ENCODE data around the gene RPL36.

RPL36 gene

GRCh38 chr19:5705552-5705951 is 15.5 kb downstream of the RPL36 start:
- DNase-seq (ENCODE audit: extremely low spot score): no peak
- TF ChIP-seq NFRKB (IDR thresholded peaks at IDR 0.05): no peak
- no peak for TF ChIP-seq ZNF384 (IDR thresholded peaks at IDR 0.05)
- no peak for TF ChIP-seq LEF1 (IDR thresholded peaks at IDR 0.05; ENCODE audit: borderline replicate concordance)
- no peak for TF ChIP-seq SUZ12 (IDR thresholded peaks at IDR 0.05)
- TF ChIP-seq SP1 (IDR thresholded peaks at IDR 0.05): no peak
- no peak for TF ChIP-seq FOXM1 (IDR thresholded peaks at IDR 0.05; ENCODE audit: borderline replicate concordance)
- TF ChIP-seq FOXA1 (IDR thresholded peaks at IDR 0.05): no peak
- TF ChIP-seq, protein P1, sequence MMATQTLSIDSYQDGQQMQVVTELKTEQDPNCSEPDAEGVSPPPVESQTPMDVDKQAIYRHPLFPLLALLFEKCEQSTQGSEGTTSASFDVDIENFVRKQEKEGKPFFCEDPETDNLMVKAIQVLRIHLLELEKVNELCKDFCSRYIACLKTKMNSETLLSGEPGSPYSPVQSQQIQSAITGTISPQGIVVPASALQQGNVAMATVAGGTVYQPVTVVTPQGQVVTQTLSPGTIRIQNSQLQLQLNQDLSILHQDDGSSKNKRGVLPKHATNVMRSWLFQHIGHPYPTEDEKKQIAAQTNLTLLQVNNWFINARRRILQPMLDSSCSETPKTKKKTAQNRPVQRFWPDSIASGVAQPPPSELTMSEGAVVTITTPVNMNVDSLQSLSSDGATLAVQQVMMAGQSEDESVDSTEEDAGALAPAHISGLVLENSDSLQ (IDR thresholded peaks at IDR 0.05): no peak
- ChIA-PET CTCF (no interaction called here), POLR2A (interaction anchor here (1.0 to 3.6 kb wide), 3 partner anchors 9 to 15 kb away, joined by 3 to 12 read pairs (median 3); partner anchors contain the start of genes CATSPERD and LONP1)

- ChIA-PET CTCF (interaction anchor here (1.0 kb wide), 1 partner anchor 18 kb away, joined by 4 read pairs; no protein-coding TSS in a partner anchor), POLR2A (interaction anchor here (1.0 to 3.6 kb wide), 3 partner anchors 8 to 12 kb away, joined by 3 to 12 read pairs (median 6); no protein-coding TSS in a partner anchor)
- TF ChIP-seq CTBP1 (IDR thresholded peaks at IDR 0.05; ENCODE audit: borderline replicate concordance) (no peak), LEF1 (IDR thresholded peaks at IDR 0.05; ENCODE audit: borderline replicate concordance) (no peak), FOXA1 (IDR thresholded peaks at IDR 0.05) (no peak), ELF4 (IDR thresholded peaks at IDR 0.05) (no peak), SUZ12 (IDR thresholded peaks at IDR 0.05) (no peak), L3MBTL2 (conservative IDR thresholded peaks at IDR 0.05) (no peak), ZNF384 (IDR thresholded peaks at IDR 0.05) (no peak), NFRKB (IDR thresholded peaks at IDR 0.05) (no peak)
- TF ChIP-seq, protein P1 (IDR thresholded peaks at IDR 0.05): no peak
- DNase-seq (ENCODE audit: extremely low spot score): no peak
Measured at GRCh38 chr19:5706876-5707573, 16.9 kb downstream of the RPL36 start.

GRCh38 chr19:5707576-5708575 is 17.8 kb downstream of the RPL36 start:
- ChIA-PET POLR2A (interaction anchor here (1.4 to 3.6 kb wide), 2 partner anchors 9 to 11 kb away, joined by 6 to 12 read pairs; no protein-coding TSS in a partner anchor), CTCF (interaction anchor here (1.0 kb wide), 1 partner anchor 19 kb away, joined by 4 read pairs; no protein-coding TSS in a partner anchor)
- no peak for DNase-seq (ENCODE audit: extremely low spot score)
- TF ChIP-seq ARNT (IDR thresholded peaks at IDR 0.05) (no peak), HDGF (IDR thresholded peaks at IDR 0.05; ENCODE audit: borderline replicate concordance) (no peak), SP1 (IDR thresholded peaks at IDR 0.05) (no peak), BHLHE40 (IDR thresholded peaks at IDR 0.05; ENCODE audit: borderline replicate concordance) (no peak)

- no peak for TF ChIP-seq LEF1 (IDR thresholded peaks at IDR 0.05; ENCODE audit: borderline replicate concordance)
- no peak for TF ChIP-seq ZNF384 (IDR thresholded peaks at IDR 0.05)
- TF ChIP-seq TARDBP (IDR thresholded peaks at IDR 0.05): no peak
- no peak for TF ChIP-seq CTBP1 (IDR thresholded peaks at IDR 0.05; ENCODE audit: borderline replicate concordance)
- no peak for TF ChIP-seq SUZ12 (IDR thresholded peaks at IDR 0.05)
- TF ChIP-seq HDGF (IDR thresholded peaks at IDR 0.05; ENCODE audit: borderline replicate concordance): no peak
- no peak for TF ChIP-seq ARNT (IDR thresholded peaks at IDR 0.05)
- TF ChIP-seq FOXM1 (IDR thresholded peaks at IDR 0.05; ENCODE audit: borderline replicate concordance): no peak
- TF ChIP-seq FOXK2 (IDR thresholded peaks at IDR 0.05): no peak
- no peak for TF ChIP-seq SP1 (IDR thresholded peaks at IDR 0.05)
- TF ChIP-seq FOXA1 (IDR thresholded peaks at IDR 0.05): no peak
- no peak for TF ChIP-seq ELF4 (IDR thresholded peaks at IDR 0.05)
- TF ChIP-seq, protein P1 (IDR thresholded peaks at IDR 0.05): no peak
- TF ChIP-seq NFRKB (IDR thresholded peaks at IDR 0.05): no peak
- TF ChIP-seq L3MBTL2 (conservative IDR thresholded peaks at IDR 0.05): no peak
- no peak for TF ChIP-seq BHLHE40 (IDR thresholded peaks at IDR 0.05; ENCODE audit: borderline replicate concordance)
- ChIA-PET CTCF (no interaction called here), POLR2A (no interaction called here)
- no peak for DNase-seq (ENCODE audit: extremely low spot score)
Measured at GRCh38 chr19:5711025-5711424, 20.9 kb downstream of the RPL36 start.

DNA sequence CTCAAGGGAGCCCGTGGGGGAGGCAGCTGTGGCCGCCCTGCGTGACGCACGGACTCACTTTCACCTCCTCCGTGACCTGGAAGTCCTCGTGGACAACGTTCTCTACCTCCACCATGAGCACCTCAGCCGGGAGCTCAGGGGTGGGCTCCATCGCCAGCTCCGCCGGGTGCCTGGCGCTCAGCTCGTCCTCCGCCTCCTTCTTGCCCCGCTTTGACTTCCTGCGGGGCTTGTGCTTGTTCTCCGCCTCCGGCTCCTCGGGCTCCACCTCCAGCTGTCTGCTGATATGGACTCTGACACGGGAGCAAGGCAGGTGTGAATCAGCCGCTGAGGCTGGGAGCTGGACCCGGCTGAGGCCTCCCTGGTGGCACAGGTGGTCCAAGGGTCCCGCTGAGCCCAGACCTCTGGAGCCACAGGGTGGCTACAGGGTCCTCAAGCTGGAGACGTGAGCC is 21.6 kb downstream of the RPL36 start:
- CTCF ChIA-PET: no interaction called here
- TF ChIP-seq FOXA1 (IDR thresholded peaks at IDR 0.05): no peak
- no peak for TF ChIP-seq ARNT (IDR thresholded peaks at IDR 0.05)
- TF ChIP-seq TARDBP (IDR thresholded peaks at IDR 0.05): no peak
- no peak for TF ChIP-seq FOXK2 (IDR thresholded peaks at IDR 0.05)
- TF ChIP-seq BHLHE40 (IDR thresholded peaks at IDR 0.05; ENCODE audit: borderline replicate concordance): no peak
- POLR2A ChIA-PET: interaction anchor here (1.1 kb wide), 1 partner anchor 22 kb away, joined by 3 read pairs; no protein-coding TSS in a partner anchor
- DNase-seq (ENCODE audit: extremely low spot score): no peak

GRCh38 chr19:5713228-5713627 is 23.1 kb downstream of the RPL36 start:
- TF ChIP-seq ZNF384 (IDR thresholded peaks at IDR 0.05) (no peak), FOXK2 (IDR thresholded peaks at IDR 0.05) (no peak), NFRKB (IDR thresholded peaks at IDR 0.05) (no peak), TARDBP (IDR thresholded peaks at IDR 0.05) (no peak), BHLHE40 (IDR thresholded peaks at IDR 0.05; ENCODE audit: borderline replicate concordance) (no peak), LEF1 (IDR thresholded peaks at IDR 0.05; ENCODE audit: borderline replicate concordance) (no peak), SP1 (IDR thresholded peaks at IDR 0.05) (no peak), HDGF (IDR thresholded peaks at IDR 0.05; ENCODE audit: borderline replicate concordance) (no peak), ELF4 (IDR thresholded peaks at IDR 0.05) (no peak), L3MBTL2 (conservative IDR thresholded peaks at IDR 0.05) (no peak), CTBP1 (IDR thresholded peaks at IDR 0.05; ENCODE audit: borderline replicate concordance) (no peak), FOXA1 (IDR thresholded peaks at IDR 0.05) (no peak), SUZ12 (IDR thresholded peaks at IDR 0.05) (no peak)
- TF ChIP-seq, protein P1 (IDR thresholded peaks at IDR 0.05): no peak
- POLR2A ChIA-PET: no interaction called here
- CTCF ChIA-PET: no interaction called here

More at GRCh38 chr19:5713228-5713627, 23.1 kb downstream of the RPL36 start:
- no peak for DNase-seq (ENCODE audit: extremely low spot score)

Measured in HEK293T (cell line).